ENCODE data around the gene SLC10A7.

Gene SLC10A7, protein sequence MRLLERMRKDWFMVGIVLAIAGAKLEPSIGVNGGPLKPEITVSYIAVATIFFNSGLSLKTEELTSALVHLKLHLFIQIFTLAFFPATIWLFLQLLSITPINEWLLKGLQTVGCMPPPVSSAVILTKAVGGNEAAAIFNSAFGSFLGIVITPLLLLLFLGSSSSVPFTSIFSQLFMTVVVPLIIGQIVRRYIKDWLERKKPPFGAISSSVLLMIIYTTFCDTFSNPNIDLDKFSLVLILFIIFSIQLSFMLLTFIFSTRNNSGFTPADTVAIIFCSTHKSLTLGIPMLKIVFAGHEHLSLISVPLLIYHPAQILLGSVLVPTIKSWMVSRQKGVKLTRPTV

DNA sequence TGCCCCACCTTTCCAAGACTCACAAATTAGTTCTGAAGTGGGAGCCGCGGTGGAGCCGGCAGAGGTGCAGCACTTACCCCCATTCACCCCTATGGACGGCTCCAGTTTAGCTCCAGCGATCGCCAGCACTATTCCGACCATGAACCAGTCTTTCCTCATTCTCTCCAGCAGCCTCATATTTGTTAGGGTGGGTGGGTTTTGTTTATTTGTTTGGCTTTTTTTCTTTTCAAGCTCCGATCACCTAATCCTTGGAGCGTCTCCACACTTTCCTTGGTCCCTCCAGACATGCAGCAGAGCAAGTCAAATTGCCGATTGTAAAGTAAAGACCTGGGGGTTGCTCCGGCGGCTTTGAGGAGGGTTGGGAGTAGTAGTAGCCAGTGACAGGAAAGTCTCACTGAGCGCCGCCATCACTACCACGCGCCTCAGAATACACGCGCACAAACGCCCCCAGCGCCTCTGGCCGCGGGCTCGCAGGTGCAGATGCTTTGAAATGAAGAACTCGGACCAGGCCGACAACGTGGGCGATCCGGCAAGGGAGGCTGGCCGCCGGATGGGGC lies at the start of gene SLC10A7:
Gene SLC10A7 (minus strand): TSS at position 400 of the 557 bp plus-strand sequence. CDS start 223 bp downstream, at position 177.
- peak; percentile 48 to 60 (median 51) for DNase-seq (ENCODE audit: low read depth in 3 of 3)

DNA sequence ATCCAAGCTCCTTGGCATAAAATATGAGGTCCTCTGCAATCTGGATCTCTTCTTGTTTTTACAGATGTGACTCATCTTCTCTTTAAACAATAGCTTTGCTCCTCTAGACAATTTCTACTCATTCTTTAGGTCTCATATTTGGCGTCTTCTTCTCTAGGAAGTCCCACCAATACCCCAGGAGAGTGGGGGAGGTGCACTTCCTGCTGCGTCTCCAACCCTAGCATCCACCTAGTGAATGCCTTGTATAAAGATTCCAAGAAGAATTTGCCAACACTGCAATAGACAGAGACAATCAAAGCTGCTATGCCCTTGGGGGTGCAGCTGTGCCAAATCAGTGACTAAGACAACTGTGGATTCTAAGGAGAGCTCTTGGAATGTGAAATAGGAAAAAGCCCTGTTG lies 45.7 kb upstream of the SLC10A7 start:
- DNase-seq (ENCODE audit: low read depth in 3 of 3): no peak

DNA sequence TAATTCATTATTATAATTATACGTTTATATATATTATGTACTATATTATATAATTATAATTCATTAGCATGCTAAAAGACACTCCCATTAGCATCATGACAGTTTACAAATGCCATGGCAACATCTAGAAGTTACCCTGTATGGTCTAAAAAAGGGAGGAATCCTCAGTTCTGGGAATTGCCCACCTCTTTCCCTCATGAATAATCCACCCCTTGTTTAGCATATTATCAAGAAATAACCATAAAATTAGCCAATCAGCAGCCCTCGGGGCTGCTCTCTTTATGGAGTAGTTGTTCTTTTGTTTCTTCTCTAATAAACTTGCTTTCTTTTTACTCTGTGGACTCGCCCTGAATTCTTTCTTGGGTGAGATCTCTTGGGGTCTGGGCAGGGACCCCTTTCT lies 42.8 kb upstream of the SLC10A7 start:
- no peak for DNase-seq (ENCODE audit: low read depth in 3 of 3)

DNA sequence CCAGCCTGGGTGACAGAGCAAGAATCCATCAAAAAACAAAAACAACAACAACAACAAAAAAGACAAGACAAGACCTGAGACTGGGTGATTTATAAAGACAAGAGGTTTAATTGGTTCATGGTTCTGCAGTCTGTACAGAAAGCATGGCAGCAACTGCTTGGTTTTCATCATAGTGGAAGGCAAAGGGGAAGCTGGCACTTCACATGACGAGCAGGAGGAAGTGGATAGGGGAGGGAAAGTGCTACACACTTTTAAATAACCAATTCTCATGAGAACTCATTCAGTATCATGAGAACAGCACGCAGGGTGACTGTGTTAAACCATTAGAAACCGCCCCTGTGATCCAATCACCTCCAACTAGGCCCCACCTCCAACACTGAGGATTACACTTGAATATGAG lies 28.4 kb upstream of the SLC10A7 start:
- DNase-seq (ENCODE audit: low read depth in 3 of 3): no peak

DNA sequence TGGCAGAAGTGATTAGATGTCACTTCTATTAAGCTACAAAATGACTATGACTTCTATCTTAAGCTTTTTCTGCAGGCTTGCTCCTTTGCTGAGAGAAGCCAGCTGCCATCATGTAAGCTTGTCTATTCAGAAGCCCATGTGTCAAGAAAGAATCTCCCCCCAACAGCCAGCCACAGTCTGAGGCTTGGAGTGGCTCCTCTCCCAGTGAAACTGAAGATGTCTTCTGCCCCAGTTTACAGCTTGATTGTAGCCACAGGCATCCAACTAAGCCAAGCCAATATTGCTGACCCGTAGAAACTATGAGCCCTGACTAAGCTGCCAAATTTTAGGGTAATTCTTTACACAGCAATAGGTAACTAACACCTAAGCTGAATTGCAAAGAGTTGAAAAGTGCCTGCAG lies 26.7 kb upstream of the SLC10A7 start:
- DNase-seq (ENCODE audit: low read depth in 3 of 3): no peak

DNA sequence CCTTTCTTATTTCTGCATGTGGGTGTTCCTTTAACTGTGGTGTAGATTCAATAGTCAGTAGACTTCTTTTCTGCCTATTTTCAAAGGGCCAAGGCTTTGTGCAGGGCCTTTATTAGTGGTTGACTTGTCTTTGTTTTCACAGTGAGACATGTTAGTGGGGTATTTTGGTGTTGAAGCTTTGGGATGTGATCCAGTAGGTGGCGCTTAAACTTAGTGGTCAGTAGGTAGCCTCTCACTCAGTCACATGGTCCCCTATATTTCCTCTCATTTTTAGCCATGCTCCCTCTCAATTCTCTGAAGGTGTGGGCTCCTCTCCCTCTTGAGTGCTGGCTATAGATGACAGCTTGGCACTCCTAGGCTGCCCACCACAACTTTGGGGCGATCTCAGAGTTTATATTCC lies 23.4 kb upstream of the SLC10A7 start:
- DNase-seq (ENCODE audit: low read depth in 3 of 3): no peak

DNA sequence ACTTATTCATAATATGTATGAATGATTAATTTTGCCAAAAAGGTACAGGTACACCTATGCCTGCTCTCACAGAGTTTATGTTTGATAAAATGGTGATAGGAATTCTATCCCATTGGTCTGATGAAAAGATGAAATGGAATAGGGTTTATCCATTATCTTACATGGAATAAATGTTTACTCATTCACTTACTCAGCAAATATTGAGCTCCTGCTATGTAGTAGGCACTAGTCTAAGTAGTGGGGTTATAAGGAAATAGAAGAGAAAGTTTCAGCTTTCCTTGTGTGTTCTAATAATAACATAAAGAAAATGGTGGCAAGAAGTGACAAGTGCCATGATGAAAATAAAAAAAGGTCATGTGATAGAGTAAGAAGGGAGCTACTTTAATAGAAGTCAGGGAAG lies 12.4 kb upstream of the SLC10A7 start:
- DNase-seq (ENCODE audit: low read depth in 3 of 3): no peak

DNA sequence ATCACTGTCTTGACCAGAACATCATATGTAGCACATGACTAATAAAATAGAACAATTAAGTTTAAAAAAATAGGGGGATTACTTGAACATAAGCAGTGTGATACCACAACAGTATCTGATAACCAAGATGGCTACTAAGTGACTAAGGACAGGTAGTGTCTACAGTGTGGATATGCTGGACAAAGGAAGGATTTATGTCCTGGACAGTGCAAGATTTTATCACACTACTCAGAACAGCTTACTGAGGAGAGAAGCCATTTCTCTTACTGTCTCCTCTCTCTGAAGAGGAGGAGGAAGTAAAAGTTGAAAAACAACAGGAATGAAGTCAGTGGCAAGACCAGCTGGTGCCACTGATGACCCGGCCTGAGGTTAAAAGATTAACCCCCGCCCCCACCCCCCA lies 4.0 kb upstream of the SLC10A7 start:
- DNase-seq (ENCODE audit: low read depth in 3 of 3): no peak

DNA sequence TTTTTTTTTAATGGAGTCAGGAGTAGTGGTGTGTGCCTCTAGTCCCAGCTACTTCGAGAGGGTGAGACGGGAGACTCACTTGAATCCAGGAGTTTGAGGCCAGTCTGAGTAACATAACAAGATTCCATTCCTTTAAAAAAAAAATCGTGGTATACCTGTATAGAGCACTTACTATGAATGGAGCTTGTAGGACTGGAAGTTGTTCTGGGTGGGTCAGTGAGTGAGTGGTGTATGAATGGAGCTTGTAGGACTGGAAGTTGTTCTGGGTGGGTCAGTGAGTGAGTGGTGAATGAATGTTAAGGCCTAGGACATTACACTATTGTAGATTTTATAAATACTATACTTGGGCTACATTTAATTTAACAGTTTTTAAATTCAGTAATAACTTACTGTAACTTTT lies 2.9 kb upstream of the SLC10A7 start:
- DNase-seq (ENCODE audit: low read depth in 3 of 3): no peak

DNA sequence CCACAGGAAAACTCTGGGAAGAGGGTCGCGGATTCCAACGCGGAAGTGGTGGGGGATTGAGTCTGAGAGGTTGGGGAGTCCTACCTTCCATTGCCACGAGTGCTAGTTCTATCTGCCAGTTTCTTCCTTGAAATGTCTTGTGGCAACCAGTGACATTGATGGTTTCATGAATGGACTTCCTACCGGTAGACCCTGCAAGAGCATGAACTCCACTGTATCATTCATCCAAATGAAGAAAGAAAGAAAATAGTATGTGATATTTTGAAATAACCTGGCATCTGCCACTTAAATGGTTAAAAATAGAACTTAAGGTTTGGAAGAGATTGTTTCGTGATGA lies 1.1 kb upstream of the SLC10A7 start:
- DNase-seq (ENCODE audit: low read depth in 3 of 3): peak in 1 of 3 donors; percentile 4

DNA sequence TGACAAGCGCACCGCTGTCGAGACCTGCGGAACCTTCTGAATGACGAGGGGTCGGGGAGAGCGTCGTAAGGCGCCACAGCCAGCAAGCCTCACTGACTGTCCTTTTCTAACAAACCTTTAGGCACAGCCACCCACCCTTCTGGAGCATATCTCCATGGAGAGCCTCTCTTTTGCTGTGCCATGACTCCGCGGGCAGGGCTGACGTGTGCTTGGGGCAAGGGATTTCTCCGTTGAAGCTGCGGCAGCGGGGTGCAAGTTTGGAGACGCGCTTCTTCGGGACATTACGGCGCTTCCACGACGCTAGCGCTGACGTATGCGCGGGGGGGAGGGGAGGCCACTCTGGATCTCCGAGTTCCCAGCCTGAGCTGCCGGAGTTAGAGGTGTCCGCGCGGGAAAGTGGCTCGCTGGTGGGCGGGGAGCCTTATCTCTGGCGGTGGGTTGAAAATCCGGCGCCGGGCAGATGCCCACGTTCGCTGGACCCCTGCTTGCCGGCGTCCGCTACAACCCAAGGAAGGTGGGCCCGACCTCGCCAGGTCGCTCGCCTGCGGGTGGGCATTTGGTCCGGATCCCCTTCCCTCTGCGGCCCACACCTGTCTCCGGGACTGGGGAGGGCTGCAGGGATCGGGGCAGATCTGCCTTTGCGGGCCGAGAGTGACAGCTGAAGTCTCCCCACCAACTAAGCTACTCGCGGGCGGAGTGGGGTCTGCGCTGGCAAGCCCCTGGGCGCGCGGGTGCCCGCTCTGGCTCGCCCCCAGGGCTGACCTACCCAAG lies 543 bp upstream of the SLC10A7 start:
- DNase-seq (ENCODE audit: low read depth in 3 of 3): peak; percentile 70 to 87 (median 76)

DNA sequence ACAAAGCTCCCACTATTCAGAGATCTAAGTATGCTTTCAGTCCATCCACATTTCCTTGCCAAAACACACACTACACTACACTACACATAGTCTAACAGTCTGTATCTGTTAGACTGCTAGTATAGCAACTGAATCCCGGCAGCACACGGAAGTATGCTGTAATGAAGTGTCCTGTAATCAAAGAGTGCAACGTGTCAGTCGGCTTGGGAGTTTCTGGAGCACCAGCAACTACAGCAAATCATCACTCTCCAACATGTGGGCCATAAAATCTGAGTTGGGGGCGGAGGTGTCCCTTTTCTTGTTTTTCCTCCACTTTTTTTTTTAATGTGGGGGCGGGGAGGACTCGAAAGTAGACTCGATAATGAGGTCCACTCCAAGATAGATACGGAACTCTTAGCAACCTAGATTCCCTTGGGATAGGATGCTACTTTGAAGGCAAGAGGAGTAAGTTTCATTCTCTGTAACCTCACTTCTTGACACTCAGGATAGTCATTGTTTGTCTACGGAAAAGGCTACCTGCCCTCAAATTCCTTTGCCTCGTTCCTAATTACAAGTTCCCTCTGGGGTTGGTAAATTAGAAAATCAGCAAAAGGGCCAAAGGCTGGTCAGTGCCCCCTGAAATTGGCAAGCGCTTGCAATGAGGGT lies 722 bp downstream of the SLC10A7 start:
- DNase-seq (ENCODE audit: low read depth in 3 of 3): peak in 1 of 3 donors; percentile 2

DNA sequence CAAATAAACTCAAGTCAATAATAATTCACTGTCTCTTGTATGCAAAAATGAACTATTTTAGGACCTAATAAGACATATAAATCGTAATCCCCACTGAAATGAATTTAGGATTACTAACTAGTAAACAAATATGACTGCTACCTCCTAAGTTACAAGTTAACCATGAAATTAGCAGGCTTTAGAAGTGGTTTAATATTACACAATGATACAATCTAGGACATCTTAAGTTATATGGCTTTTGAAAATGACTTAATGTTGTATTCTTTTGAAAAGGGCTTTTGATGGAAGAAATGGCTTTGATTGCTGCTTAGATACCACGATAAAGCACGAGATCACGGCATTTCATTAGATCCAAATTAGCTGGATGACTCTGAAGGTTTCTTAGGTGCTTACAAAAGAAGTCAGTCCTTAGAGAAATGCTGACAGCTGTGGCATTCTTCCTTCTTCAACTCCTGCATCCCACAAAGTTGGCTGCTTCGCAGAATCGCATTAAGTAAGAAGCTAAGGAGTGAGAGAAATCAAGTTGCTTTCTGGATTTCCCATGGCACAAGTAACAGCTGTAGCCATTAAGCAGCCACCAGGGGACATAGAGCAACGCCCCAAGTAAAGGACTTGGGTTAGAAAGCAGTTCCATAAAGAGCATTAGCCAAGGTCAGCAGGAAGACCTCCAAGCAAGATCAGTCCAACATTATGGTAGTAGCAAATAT lies 6.9 kb downstream of the SLC10A7 start:
- no peak for DNase-seq (ENCODE audit: low read depth in 3 of 3)

DNA sequence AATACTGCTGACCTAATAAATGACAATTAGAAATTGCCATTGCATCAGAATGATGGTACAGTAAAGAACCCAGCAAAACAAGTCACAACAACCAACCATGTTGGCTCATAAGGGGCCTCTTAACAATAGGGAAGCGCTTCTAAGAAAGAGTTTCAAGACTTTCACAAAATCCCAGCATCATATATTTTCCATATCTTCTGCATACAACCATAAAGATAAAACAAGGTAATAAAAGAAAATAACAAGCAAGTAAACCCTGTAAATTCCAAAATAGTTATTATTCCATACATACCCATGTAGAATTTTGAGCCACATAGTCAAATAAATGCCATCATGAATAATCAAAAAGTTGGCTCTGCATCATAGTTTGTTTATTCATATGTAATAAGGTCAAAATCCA lies 8.2 kb downstream of the SLC10A7 start:
- no peak for DNase-seq (ENCODE audit: low read depth in 3 of 3)

DNA sequence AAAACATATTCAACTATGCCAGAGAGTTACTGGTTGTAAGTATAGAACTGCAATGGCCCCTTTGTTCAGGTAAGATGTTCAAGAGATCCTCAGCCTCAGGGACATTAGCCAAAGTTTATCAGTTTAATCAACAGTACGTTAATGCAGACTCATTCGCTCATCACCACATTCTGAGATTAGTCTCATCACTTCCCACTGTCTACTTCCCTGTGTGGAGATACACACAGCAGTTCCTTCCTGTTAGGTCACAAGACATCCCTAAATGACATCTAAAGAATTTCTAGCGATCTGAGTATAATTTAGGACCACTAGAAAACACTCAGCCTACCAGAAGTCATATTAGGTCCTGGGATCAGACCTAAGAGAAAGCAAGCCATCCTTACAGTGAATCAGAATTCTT lies 10.4 kb downstream of the SLC10A7 start:
- no peak for DNase-seq (ENCODE audit: low read depth in 3 of 3)

DNA sequence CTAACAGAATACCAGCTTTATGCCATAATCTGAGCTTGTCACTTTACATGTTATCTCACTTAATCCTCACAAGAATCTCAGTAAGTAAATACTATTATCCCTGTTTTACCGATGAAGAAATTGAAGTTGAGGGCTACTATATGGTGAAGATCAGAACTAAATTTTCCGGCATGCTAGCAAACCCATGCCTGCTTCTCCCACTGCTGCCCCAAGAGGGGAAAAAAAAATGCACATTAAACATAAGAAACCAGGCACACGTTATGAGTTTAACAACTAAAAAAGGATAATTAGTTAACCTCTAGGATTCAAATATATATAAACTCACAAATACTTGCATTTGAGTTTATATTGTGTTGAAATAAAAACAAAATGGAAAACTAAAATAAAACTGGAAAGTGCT lies 10.8 kb downstream of the SLC10A7 start:
- no peak for DNase-seq (ENCODE audit: low read depth in 3 of 3)

DNA sequence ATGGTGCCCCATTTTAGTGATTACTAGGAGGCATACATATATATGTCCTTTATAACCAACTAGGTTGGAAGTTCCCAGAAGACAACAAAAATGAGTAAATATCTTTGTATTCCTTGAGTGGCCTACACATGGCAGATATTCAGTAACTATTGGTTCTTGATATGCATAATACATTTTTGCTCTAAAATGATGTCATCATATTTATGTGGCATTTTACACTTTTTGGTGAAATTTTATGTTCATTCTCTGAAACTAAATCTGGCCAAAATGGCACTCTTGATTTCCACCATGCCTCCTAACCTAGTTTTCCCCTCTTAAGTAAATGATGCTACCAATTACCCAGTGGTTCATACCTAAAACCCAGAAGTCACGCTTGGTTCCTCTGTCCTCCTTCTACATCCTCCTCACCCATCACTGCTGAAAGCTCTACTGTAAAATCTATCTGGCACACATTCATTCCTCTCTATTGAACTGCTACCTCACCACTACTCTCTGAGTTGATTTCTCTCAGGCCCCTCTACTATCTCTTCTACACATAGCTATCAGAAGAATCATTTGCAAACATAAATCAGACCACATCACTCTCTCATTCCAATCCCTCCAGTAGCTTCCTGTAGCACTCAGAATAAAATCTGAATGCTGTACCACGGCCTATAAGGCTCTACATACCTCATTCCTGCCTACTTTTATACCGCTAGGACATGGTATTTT lies 13.4 kb downstream of the SLC10A7 start:
- no peak for DNase-seq (ENCODE audit: low read depth in 3 of 3)

DNA sequence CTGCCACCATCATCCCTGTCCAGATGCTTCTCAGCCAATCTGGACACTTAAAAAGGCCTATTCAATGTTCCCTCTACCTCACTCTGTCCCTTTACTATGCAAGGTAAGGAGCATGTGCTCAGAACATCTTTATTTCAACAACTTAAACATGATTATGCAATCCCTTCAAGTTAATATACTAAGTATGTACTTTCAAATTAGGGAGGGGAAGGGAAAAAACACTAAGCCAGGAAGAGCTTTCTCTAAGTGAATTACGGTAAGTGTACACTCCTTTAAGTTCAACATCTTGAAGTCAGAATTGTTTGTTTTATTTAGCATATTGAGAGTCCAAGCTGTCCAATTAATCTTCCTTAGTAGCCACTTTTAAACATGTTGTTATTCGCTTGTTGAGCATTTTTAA lies 14.1 kb downstream of the SLC10A7 start:
- no peak for DNase-seq (ENCODE audit: low read depth in 3 of 3)

DNA sequence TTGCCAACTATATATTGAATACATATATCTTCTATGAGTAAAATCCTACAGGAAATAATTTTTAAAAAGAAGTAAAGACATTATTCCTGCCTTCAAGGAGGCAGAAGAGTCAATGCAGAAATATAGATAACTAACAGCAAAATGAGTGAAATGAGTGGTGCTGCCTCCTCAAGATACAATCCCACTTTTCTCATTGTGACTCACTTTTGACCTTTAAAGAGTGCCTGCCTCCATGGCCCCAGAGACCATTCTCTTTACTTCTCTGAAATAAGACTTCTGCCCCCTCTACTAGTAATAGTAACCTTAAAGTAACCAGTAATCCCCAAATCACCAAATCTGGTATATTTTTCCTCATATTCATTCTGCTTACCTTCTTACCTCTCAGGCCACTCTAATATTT lies 15.5 kb downstream of the SLC10A7 start:
- DNase-seq (ENCODE audit: low read depth in 3 of 3): no peak

DNA sequence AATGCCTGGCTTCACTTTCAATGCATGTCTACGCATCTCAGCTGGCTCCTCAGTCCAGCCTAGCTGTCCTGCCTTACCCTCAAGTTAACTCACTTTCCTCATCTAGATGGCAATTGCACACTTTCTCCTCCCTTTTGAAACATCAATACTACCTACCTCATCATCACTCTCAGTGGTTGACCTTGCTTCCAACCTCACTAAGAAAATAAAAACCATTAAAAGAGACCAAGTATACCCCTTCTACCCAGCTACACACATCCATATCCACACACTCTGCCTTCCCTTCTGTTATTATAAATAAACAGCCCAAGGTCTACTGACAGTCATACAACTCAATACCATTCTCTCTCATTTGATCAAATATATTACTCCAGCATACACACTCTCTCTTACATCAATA lies 21.5 kb downstream of the SLC10A7 start:
- DNase-seq (ENCODE audit: low read depth in 3 of 3): no peak

DNA sequence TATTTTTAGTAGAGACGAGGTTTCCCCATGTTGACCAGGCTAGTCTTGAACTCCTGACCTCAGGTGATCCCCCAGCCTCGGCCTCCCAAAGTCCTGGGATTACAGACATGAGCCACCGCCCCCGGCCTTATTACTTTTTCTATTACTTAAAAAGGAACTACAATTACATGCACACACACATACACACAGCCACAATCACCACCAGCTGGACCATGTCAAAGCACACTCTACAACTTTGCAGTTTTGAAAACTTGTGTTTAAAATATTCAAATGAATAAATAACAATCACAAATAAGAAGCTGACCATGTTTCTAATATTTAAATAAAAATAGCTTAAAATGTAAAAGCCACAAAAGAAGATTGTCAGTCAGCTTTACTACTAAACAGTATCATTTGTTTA lies 23.4 kb downstream of the SLC10A7 start:
- no peak for DNase-seq (ENCODE audit: low read depth in 3 of 3)

Measured in stimulated activated CD4-positive, alpha-beta T cell treated with anti-CD3 and anti-CD28 coated beads, TNF-alpha, amount 100 ng/mL, for 48 hours (primary cell).